ENCODE results near the gene ANGEL2.
A peak's percentile ranks its signal among the peaks of the same experiment; 100 is the strongest.

ANGEL2 gene

GRCh38 chr1:212964102-212964501 lies 51.6 kb downstream of the ANGEL2 start:
- no peak overlapping the region for H3K14ac ChIP-seq (ENCODE audit: low read length)
- H2BK120ac ChIP-seq (ENCODE audit: insufficient read depth, low read length, poor library complexity) = no peak overlapping the region
- no peak overlapping the region for H4K91ac ChIP-seq (ENCODE audit: low read depth, low read length)
- H3K4ac ChIP-seq (ENCODE audit: low read depth, low read length) = no peak overlapping the region
- H3K79me2 ChIP-seq (ENCODE audit: control insufficient read depth, insufficient read depth, low read length, poor library complexity) = no peaks in the 10 kb centered on the region
- H3K23ac ChIP-seq (ENCODE audit: low read length) = no peak overlapping the region
- H3K9ac ChIP-seq (ENCODE audit: low read length) = no peak overlapping the region
- no peak overlapping the region for H2AFZ ChIP-seq (ENCODE audit: insufficient read depth, low read length, poor library complexity)
- no peak overlapping the region for H3K18ac ChIP-seq (ENCODE audit: low read length)
- H2AK5ac ChIP-seq (ENCODE audit: low read length) = no peak overlapping the region
- no peak overlapping the region for H3K27ac ChIP-seq (ENCODE audit: low read depth, low read length)
- no peak overlapping the region for H4K12ac ChIP-seq (ENCODE audit: low read depth, low read length)
- peaks cover 3% of the 10 kb centered on the region in 2 experiments for H3K36me3 ChIP-seq (ENCODE audit: control insufficient read depth in 1 of 2, insufficient read depth in 2 of 2, low read length in 2 of 2)
- no peak overlapping the region for H4K8ac ChIP-seq (ENCODE audit: low read depth, low read length)
- no peaks in the 10 kb centered on the region for H3K27me3 ChIP-seq (ENCODE audit: insufficient read depth, low read length)
- no peak overlapping the region for H3K4me2 ChIP-seq (ENCODE audit: low read length)
- no peak overlapping the region for H2BK12ac ChIP-seq (ENCODE audit: low read length)
- H3K9me3 ChIP-seq (ENCODE audit: insufficient read depth, low read depth, low read length) = peaks cover 2% of the 10 kb centered on the region
- DNase-seq = no peak
- H3K79me1 ChIP-seq (ENCODE audit: low read length) = peaks cover 3% of the 10 kb centered on the region
- no peak overlapping the region for H3K4me3 ChIP-seq (ENCODE audit: low read depth, low read length)
- H3K4me1 ChIP-seq (ENCODE audit: control insufficient read depth in 1 of 2, insufficient read depth in 2 of 2, low read length in 2 of 2) = peaks cover 10 to 22% of the 10 kb centered on the region in 2 experiments
- no peak overlapping the region for H2BK5ac ChIP-seq (ENCODE audit: low read depth, low read length, poor library complexity)
- no CpG with 5 or more reads among the region's 6 CpGs for WGBS (ENCODE audit: extremely low coverage, insufficient coverage, insufficient read length)

- Histone ChIP-seq H3K27ac (ENCODE audit: low read depth, low read length) (no peak overlapping the region), H2BK5ac (ENCODE audit: low read depth, low read length, poor library complexity) (no peak overlapping the region), H4K12ac (ENCODE audit: low read depth, low read length) (no peak overlapping the region), H3K4me3 (ENCODE audit: low read depth, low read length) (no peak overlapping the region), H3K36me3 (ENCODE audit: control insufficient read depth in 1 of 2, insufficient read depth in 2 of 2, low read length in 2 of 2) (peaks cover 3% of the 10 kb centered on the region in 2 experiments), H4K8ac (ENCODE audit: low read depth, low read length) (no peak overlapping the region), H3K79me1 (ENCODE audit: low read length) (peaks cover 4% of the 10 kb centered on the region), H3K14ac (ENCODE audit: low read length) (no peak overlapping the region), H3K18ac (ENCODE audit: low read length) (no peak overlapping the region), H3K79me2 (ENCODE audit: control insufficient read depth, insufficient read depth, low read length, poor library complexity) (no peaks in the 10 kb centered on the region), H3K9ac (ENCODE audit: low read length) (no peak overlapping the region), H3K27me3 (ENCODE audit: insufficient read depth, low read length) (no peaks in the 10 kb centered on the region), H3K4me1 (ENCODE audit: control insufficient read depth in 1 of 2, insufficient read depth in 2 of 2, low read length in 2 of 2) (peaks cover 12 to 26% of the 10 kb centered on the region in 2 experiments), H2BK12ac (ENCODE audit: low read length) (no peak overlapping the region), H3K4me2 (ENCODE audit: low read length) (no peak overlapping the region), H3K9me3 (ENCODE audit: insufficient read depth, low read depth, low read length) (peaks cover 2% of the 10 kb centered on the region), H3K23ac (ENCODE audit: low read length) (no peak overlapping the region), H2AFZ (ENCODE audit: insufficient read depth, low read length, poor library complexity) (no peak overlapping the region), H4K91ac (ENCODE audit: low read depth, low read length) (no peak overlapping the region), H3K4ac (ENCODE audit: low read depth, low read length) (no peak overlapping the region), H2BK120ac (ENCODE audit: insufficient read depth, low read length, poor library complexity) (no peak overlapping the region), H2AK5ac (ENCODE audit: low read length) (no peak overlapping the region)
- no CpG with 5 or more reads among the region's 5 CpGs for WGBS (ENCODE audit: extremely low coverage, insufficient coverage, insufficient read length)
- DNase-seq = no peak
Measured at GRCh38 chr1:212962509-212962908, 53.2 kb downstream of the ANGEL2 start.

DNA sequence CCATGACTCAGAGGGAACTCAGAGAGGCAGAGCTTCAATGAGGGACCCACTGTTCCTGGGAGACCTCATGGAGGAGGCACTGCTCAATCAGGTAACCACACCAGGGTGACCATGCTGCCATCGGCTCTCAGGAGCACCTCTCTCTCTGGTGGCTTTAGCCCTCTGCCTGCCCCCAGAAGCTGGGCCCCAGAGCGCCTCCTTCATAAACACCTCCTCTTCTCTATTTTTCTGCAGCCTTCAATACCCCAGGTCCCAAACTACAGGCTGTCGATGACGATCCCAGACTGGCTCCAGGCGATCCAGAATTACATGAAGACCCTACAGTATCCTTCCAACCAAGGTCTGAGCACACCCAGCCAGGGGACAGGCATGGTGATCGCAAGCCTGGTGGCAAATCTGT lies 54.7 kb downstream of the ANGEL2 start:
- no peak overlapping the region for H4K12ac ChIP-seq (ENCODE audit: low read depth, low read length)
- DNase-seq = no peak
- no peak overlapping the region for H3K4me2 ChIP-seq (ENCODE audit: low read length)
- H2AK5ac ChIP-seq (ENCODE audit: low read length) = no peak overlapping the region
- no peak overlapping the region for H3K14ac ChIP-seq (ENCODE audit: low read length)
- no peaks in the 10 kb centered on the region for H3K79me2 ChIP-seq (ENCODE audit: control insufficient read depth, insufficient read depth, low read length, poor library complexity)
- WGBS (ENCODE audit: extremely low coverage, insufficient coverage, insufficient read length) = no CpG with 5 or more reads among the region's 6 CpGs
- H4K91ac ChIP-seq (ENCODE audit: low read depth, low read length) = no peak overlapping the region
- no peak overlapping the region for H4K8ac ChIP-seq (ENCODE audit: low read depth, low read length)
- H3K9me3 ChIP-seq (ENCODE audit: insufficient read depth, low read depth, low read length) = peaks cover 2% of the 10 kb centered on the region
- no peak overlapping the region for H3K18ac ChIP-seq (ENCODE audit: low read length)
- H3K23ac ChIP-seq (ENCODE audit: low read length) = no peak overlapping the region
- no peak overlapping the region for H3K4ac ChIP-seq (ENCODE audit: low read depth, low read length)
- H2BK5ac ChIP-seq (ENCODE audit: low read depth, low read length, poor library complexity) = no peak overlapping the region
- H3K27ac ChIP-seq (ENCODE audit: low read depth, low read length) = no peak overlapping the region
- H2BK12ac ChIP-seq (ENCODE audit: low read length) = no peak overlapping the region
- H3K9ac ChIP-seq (ENCODE audit: low read length) = no peak overlapping the region
- H3K4me1 ChIP-seq (ENCODE audit: control insufficient read depth in 1 of 2, insufficient read depth in 2 of 2, low read length in 2 of 2) = peaks cover 12 to 20% of the 10 kb centered on the region in 2 experiments
- peaks cover 3% of the 10 kb centered on the region in 2 experiments for H3K36me3 ChIP-seq (ENCODE audit: control insufficient read depth in 1 of 2, insufficient read depth in 2 of 2, low read length in 2 of 2)
- H3K27me3 ChIP-seq (ENCODE audit: insufficient read depth, low read length) = no peaks in the 10 kb centered on the region
- no peak overlapping the region for H2BK120ac ChIP-seq (ENCODE audit: insufficient read depth, low read length, poor library complexity)
- H2AFZ ChIP-seq (ENCODE audit: insufficient read depth, low read length, poor library complexity) = no peak overlapping the region
- H3K79me1 ChIP-seq (ENCODE audit: low read length) = peaks cover 4% of the 10 kb centered on the region
- H3K4me3 ChIP-seq (ENCODE audit: low read depth, low read length) = no peak overlapping the region

GRCh38 chr1:212959266-212960220 lies 56.1 kb downstream of the ANGEL2 start:
- H3K27ac ChIP-seq (ENCODE audit: low read depth, low read length) = no peak overlapping the region
- no peak overlapping the region for H4K91ac ChIP-seq (ENCODE audit: low read depth, low read length)
- H2BK120ac ChIP-seq (ENCODE audit: insufficient read depth, low read length, poor library complexity) = no peak overlapping the region
- H3K23ac ChIP-seq (ENCODE audit: low read length) = no peak overlapping the region
- H3K14ac ChIP-seq (ENCODE audit: low read length) = no peak overlapping the region
- no peak overlapping the region for H4K8ac ChIP-seq (ENCODE audit: low read depth, low read length)
- peaks cover 3% of the 10 kb centered on the region in 2 experiments for H3K36me3 ChIP-seq (ENCODE audit: control insufficient read depth in 1 of 2, insufficient read depth in 2 of 2, low read length in 2 of 2)
- H3K27me3 ChIP-seq (ENCODE audit: insufficient read depth, low read length) = no peaks in the 10 kb centered on the region
- no peak overlapping the region for H3K4ac ChIP-seq (ENCODE audit: low read depth, low read length)
- no peak overlapping the region for H2AK5ac ChIP-seq (ENCODE audit: low read length)
- no peak overlapping the region for H3K4me2 ChIP-seq (ENCODE audit: low read length)
- H3K79me2 ChIP-seq (ENCODE audit: control insufficient read depth, insufficient read depth, low read length, poor library complexity) = no peaks in the 10 kb centered on the region
- peaks cover 12 to 18% of the 10 kb centered on the region in 2 experiments for H3K4me1 ChIP-seq (ENCODE audit: control insufficient read depth in 1 of 2, insufficient read depth in 2 of 2, low read length in 2 of 2)
- no CpG with 5 or more reads among the region's 18 CpGs for WGBS (ENCODE audit: extremely low coverage, insufficient coverage, insufficient read length)
- H3K9me3 ChIP-seq (ENCODE audit: insufficient read depth, low read depth, low read length) = peaks cover 2% of the 10 kb centered on the region
- H3K18ac ChIP-seq (ENCODE audit: low read length) = peak overlapping the region; percentile 27
- no peak for DNase-seq
- H3K79me1 ChIP-seq (ENCODE audit: low read length) = peaks cover 4% of the 10 kb centered on the region
- no peak overlapping the region for H3K4me3 ChIP-seq (ENCODE audit: low read depth, low read length)
- no peak overlapping the region for H2AFZ ChIP-seq (ENCODE audit: insufficient read depth, low read length, poor library complexity)
- H4K12ac ChIP-seq (ENCODE audit: low read depth, low read length) = no peak overlapping the region
- no peak overlapping the region for H2BK5ac ChIP-seq (ENCODE audit: low read depth, low read length, poor library complexity)
- H3K9ac ChIP-seq (ENCODE audit: low read length) = no peak overlapping the region
- no peak overlapping the region for H2BK12ac ChIP-seq (ENCODE audit: low read length)
